HG03460 (cell line): ENCODE results near the gene DHRS7.

Source experiments
- ATAC-seq: cut with Tn5 transposase; IDR thresholded peaks from one replicate; pipeline ENCODE4 v1.9.1; 2021; ENCODE audit not compliant: unreplicated experiment

Gene DHRS7

DNA sequence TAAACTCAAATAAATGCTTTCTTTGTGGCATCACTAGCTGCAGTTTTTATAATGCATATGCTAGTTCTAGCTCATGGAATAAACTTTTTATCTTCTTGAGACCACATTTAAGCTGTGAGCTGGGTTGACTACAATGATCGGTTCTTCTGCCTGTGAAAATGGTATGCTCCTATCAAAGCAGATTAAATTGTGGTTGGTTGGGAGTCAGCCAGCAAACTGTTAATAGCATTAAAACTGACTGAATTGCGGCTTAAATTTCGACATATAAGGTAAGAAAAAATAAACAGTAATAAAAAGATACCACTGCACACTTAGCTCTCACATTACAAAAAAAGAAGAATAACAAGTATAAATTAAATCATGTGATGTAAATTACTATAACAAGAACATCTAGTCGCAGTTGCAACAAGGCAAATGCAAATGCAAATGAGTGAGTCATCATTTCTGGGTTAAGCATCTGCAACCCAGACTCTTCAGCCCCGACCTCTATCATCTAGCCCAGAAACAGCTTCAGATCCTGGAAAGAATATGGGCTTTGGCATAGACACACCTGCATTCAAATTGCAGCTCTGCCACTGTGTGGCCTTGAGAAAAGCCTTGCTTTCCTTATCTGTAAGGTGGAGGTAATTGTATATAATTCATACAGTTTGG is 19.8 kb upstream of the DHRS7 start:
- ATAC-seq: no peak

DNA sequence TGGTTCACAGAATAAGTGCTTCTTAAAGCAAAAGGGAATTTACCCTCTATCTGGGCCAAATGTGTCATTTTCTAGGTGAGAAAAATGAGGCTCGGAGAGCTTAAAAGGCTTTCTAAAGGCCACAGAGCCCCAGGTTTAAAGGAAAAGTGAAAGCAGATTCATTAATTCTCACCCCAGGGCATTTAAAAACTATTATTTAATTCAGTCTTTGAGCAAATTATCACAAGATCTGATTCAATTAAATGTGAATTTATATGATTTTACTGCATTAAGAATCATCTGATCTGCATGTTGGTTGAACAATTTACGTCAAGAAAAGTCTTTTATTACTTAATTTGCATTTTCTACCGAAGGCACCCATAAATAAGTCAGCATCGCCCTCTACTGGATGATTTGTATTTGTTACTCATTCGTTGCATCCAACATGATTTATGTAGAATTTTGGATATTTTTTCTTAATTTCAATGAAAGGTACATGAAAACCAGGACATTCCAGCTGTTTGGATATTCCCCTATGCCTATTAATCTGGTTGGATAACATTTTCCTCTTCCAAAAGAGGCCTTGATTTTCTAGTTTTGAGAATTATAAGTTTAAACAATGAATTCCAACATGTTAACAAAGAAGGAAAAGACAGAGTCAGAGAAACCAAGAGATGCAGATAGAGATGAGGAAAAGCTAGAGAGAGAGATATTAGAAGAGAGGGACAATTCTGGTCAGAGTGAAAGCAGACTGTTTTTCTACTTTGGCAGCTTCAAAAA is 19.1 kb upstream of the DHRS7 start:
- ATAC-seq: peak; percentile 50

DNA sequence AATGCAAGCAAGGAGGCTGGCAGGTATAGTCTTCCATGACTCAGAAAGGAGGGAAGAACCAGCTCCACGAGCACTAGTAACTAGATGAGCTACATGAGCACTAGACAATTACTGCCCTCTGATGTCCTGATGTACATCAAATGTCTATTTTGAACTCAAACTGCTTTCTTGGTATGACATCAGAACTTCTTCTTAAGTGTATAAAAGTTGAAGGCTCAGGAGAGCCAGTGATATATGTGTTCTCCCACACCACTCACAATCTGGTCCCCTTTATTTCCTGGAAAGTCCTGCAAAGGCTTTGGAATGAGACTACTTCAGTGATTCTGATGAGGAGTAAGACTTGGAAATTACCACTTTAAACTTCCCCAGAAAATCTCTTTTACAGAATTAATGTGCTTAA is 18.5 kb upstream of the DHRS7 start:
- ATAC-seq: peak; percentile 51

GRCh38 chr14:60183138-60183537 is 17.9 kb upstream of the DHRS7 start:
- ATAC-seq: no peak

- no peak for ATAC-seq
Observed at GRCh38 chr14:60179431-60179869, 14.3 kb upstream of the DHRS7 start.

- no peak for ATAC-seq
Observed at GRCh38 chr14:60178820-60179219, 13.6 kb upstream of the DHRS7 start.

GRCh38 chr14:60178164-60178563 is 13.0 kb upstream of the DHRS7 start:
- no peak for ATAC-seq

DNA sequence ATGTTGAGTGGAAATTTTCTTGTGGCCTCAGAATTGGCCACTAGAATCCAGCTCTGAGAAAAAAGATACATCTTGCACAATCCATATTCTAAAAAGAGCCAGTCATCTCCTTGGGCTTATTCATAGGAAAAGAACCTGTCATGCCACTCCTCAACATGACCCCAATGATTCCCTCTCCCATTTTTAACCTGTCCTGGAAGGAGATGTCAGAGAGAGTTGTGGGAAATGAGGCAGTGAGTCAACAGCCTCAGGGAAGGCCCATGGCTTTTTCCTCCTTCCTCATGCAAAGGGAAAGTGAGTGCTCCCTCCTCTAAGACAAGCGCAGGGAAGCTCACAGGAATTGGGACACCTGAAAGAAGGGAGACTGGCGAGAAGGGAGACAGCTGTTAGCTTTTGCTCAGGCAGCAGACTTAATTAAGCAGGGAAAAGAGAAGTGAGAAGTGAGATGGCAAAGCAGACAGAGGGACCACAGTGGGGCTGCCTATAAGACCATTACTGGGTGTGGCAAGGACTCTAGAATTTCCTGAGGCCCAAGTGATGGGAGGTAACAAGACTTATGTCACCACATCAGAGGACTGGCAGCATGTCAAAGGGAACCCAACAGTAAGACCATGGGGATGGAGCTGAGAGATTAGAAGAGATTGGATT is 10.2 kb upstream of the DHRS7 start:
- ATAC-seq: no peak

- no peak for ATAC-seq
Observed at GRCh38 chr14:60174352-60175254, 9.4 kb upstream of the DHRS7 start.

- no peak for ATAC-seq
Observed at GRCh38 chr14:60171690-60172089, 6.5 kb upstream of the DHRS7 start.

DNA sequence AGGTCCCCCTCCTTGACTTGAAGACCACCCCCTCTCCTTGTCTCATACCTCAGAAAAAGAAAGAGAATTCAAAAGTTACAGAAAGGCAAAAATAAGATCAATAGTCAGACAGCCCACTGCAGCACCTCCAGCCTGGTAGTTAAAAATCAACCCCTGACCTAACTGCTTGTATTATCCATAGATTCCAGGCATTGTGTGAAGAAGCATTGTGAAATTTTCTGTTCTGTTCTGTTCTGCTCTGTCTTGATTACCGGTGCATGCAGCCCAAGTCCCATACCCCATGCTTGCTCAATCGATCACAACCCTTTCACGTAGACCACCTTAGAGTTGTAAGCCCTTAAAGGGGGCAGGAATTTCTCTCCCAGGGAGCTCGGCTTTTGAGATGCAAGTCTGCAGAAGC is 5.8 kb upstream of the DHRS7 start:
- no peak for ATAC-seq

GRCh38 chr14:60169722-60170121 is 4.5 kb upstream of the DHRS7 start:
- no peak for ATAC-seq

DNA sequence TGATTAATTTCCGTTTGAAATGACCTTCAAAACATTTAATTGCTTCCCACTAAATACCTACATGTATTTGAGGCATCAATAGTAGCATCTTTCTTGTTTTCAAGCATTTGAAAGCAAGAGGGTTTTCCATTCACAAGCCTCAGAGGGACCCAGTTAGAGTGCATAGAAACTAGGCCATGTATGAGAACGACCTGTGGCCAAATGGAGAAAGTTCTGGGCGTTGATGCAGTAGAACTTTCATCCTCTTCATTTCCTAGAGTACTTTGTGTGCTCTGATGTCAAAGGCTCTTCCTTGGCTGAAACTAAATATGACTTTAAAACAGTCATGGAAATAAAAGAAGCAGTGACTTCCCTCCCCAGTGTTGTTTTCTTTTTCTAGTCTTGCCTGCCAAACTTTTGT is 944 bp upstream of the DHRS7 start:
- ATAC-seq: no peak

- ATAC-seq: peak; percentile 3
Observed at GRCh38 chr14:60165547-60165876, 314 bp upstream of the DHRS7 start.

- no peak for ATAC-seq
Observed at GRCh38 chr14:60164404-60164711, 840 bp downstream of the DHRS7 start.

DNA sequence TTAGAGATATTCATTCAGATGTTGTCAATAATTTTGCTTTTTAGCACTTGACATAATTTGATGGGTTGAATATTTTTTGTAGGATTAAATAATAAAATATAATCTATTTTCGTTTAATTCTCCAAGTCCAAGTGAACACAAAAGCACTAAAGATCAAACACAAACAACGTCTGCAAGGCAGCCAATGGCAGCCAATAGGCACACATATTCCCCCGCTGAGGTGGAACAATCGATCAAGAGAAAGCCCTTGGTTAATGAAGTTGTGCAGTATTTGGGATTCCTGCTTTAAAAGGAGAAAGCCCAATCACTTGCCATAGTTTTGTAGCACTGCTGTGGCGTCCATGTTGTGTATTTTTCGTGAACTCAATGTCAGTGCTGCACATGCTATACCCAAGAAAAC is 1.5 kb downstream of the DHRS7 start:
- ATAC-seq: no peak

DNA sequence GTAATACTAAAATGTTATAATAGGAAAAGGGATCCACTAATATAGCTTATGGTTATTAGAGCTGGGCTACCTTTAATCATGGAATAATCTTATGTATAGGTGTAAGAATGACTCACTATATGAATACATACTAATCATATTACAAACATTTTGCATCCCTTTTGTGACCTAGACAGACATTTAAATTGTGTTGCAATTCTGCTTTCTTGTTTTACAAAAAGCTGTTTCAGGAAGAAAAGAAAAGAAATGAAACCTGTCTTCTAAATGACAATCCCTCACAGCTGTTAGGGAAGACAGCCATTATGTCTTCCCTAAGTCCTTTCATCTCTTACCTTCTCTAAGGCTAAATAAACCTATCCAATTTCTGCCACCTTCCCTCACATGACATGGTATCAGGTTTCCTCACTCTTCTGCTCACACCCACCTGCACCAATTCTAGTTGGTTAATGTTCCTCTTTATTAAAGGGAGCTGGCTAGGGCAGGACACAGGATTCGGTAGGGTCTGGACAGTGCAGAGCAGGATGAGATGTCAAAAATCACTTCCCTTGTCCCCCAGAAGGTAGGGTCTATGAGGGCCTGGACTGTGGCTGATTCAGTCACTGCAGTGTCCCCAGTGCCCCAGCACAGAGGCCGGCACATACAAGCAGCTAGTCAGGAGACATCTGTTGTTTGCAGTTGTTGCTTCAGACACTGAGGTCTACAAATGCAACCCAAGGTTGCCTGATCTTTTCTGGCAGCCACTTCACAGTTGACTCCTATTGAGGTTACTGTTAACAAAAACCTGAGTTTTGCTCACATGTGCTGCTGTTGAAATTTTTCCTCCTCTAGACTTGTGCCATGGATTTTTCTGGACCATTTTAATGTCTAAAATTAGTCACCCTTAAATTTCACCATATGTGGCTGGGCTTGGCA is 3.7 kb downstream of the DHRS7 start:
- ATAC-seq: no peak

GRCh38 chr14:60160422-60160821 is 4.8 kb downstream of the DHRS7 start:
- ATAC-seq: no peak

DNA sequence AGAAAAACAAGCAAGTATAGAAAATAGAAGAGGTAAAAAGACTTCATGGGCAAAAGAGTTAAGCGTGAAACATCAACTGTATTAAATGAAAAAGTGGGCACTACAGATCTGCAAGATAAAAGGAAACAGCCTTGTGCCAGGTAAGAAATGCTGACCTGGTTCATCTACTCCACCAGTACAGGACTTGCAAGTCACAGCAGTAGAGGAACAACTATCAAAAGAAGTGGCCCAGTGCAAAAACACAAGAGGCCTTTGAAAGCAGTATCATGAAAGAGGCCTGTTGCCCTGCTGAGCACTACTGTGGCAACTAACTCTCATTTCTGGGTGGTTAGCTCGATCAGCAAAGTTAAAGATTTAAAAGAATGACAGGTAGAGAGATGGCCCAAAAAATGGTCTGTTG is 10.5 kb downstream of the DHRS7 start:
- ATAC-seq: no peak

DNA sequence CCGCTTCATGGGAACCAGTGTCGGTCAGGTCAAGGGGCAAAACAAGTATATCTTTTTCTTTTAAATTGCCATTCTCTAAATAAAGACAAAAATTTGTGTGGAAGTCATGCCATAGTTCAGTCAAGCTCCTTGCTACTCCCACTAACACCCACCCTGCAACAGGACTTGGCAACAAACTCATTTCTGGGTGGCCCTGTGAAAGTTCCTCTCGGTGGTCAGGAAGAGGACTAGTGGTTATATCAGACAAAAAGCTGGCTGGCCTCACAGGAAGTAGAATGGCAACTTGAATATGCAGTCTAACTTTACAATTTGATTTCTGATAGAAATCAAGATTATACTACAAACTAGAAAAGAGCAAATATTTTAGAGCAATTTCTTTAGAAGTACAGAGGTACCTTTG is 11.2 kb downstream of the DHRS7 start:
- no peak for ATAC-seq
